ENCODE data around the gene VSIG4. TPM values are rescaled to one million over a fixed set of nuclear protein-coding genes. Genes with fewer than 3 reads are reported as not detected.

VSIG4 gene
- polyA plus RNA-seq, 1 donor from 2014 or later, result not detected

- H3K4me1 Mint-ChIP-seq, result peaks cover 24 to 27% (median 26%) of the 10 kb centered on the region in 3 donors
- no peaks in the 10 kb centered on the region for H3K9me3 Mint-ChIP-seq
- no peak overlapping the region for H3K4me3 Mint-ChIP-seq
- no peak overlapping the region for H3K27ac Mint-ChIP-seq
- peaks cover 1% of the 10 kb centered on the region for H3K27me3 Mint-ChIP-seq
- H3K36me3 Mint-ChIP-seq, result peaks cover 2% of the 10 kb centered on the region
Measured at GRCh38 chrX:66042307-66043077, 2.6 kb upstream of the VSIG4 start.

GRCh38 chrX:66038115-66038514, 1.8 kb downstream of the VSIG4 start:
- Mint-ChIP-seq H3K27me3 (peaks cover 1% of the 10 kb centered on the region), H3K4me1 (no peaks in the 10 kb centered on the region), H3K36me3 (peaks cover 2% of the 10 kb centered on the region), H3K9me3 (no peaks in the 10 kb centered on the region), H3K4me3 (no peak overlapping the region), H3K27ac (no peak overlapping the region)

- Mint-ChIP-seq H3K4me3 (no peak overlapping the region), H3K36me3 (peaks cover 2% of the 10 kb centered on the region), H3K27me3 (peaks cover 1% of the 10 kb centered on the region), H3K4me1 (no peaks in the 10 kb centered on the region), H3K27ac (no peak overlapping the region), H3K9me3 (no peaks in the 10 kb centered on the region)
Measured at GRCh38 chrX:66036231-66036630, 3.6 kb downstream of the VSIG4 start.

- Mint-ChIP-seq H3K27ac (no peak overlapping the region), H3K9me3 (no peaks in the 10 kb centered on the region), H3K27me3 (peaks cover 1% of the 10 kb centered on the region), H3K4me3 (no peak overlapping the region), H3K36me3 (peaks cover 2% of the 10 kb centered on the region), H3K4me1 (no peaks in the 10 kb centered on the region)
Measured at GRCh38 chrX:66035667-66036066, 4.2 kb downstream of the VSIG4 start.

- Mint-ChIP-seq H3K9me3 (peaks cover 0 to 4% (median 0%) of the 10 kb centered on the region in 3 donors), H3K4me1 (peaks cover 0 to 3% (median 2%) of the 10 kb centered on the region in 3 donors), H3K27ac (no peak overlapping the region), H3K27me3 (peaks cover 3% of the 10 kb centered on the region), H3K4me3 (no peak overlapping the region), H3K36me3 (no peaks in the 10 kb centered on the region)
Measured at GRCh38 chrX:66030505-66031317, 9.2 kb downstream of the VSIG4 start.

- no peak overlapping the region for H3K27ac Mint-ChIP-seq
- peaks cover 13 to 17% (median 15%) of the 10 kb centered on the region in 3 donors for H3K4me1 Mint-ChIP-seq
- no peaks in the 10 kb centered on the region for H3K36me3 Mint-ChIP-seq
- peaks cover 3% of the 10 kb centered on the region for H3K27me3 Mint-ChIP-seq
- H3K4me3 Mint-ChIP-seq, result no peak overlapping the region
- H3K9me3 Mint-ChIP-seq, result peaks cover 0 to 4% (median 0%) of the 10 kb centered on the region in 3 donors
Measured at GRCh38 chrX:66028936-66029335, 10.9 kb downstream of the VSIG4 start.

- Mint-ChIP-seq H3K4me3 (peak overlapping the region in 2 of 4 donors; percentile 23 to 80), H3K27me3 (peaks cover 3% of the 10 kb centered on the region), H3K36me3 (peaks cover 4% of the 10 kb centered on the region), H3K4me1 (peaks cover 45 to 50% (median 45%) of the 10 kb centered on the region in 3 donors), H3K9me3 (peaks cover 0 to 4% (median 0%) of the 10 kb centered on the region in 3 donors), H3K27ac (peak overlapping the region in 2 of 3 donors; percentile 3 to 82)
Measured at GRCh38 chrX:66024570-66024969, 15.3 kb downstream of the VSIG4 start.

GRCh38 chrX:66024092-66024467, 15.8 kb downstream of the VSIG4 start:
- Mint-ChIP-seq H3K4me3 (peak overlapping the region in 2 of 4 donors; percentile 55 to 80), H3K27me3 (peaks cover 3% of the 10 kb centered on the region), H3K36me3 (peaks cover 4% of the 10 kb centered on the region), H3K27ac (peak overlapping the region in 2 of 3 donors; percentile 3 to 10), H3K4me1 (peaks cover 49 to 54% (median 50%) of the 10 kb centered on the region in 3 donors), H3K9me3 (peaks cover 0 to 4% (median 0%) of the 10 kb centered on the region in 3 donors)

GRCh38 chrX:66023385-66024091, 16.3 kb downstream of the VSIG4 start:
- Mint-ChIP-seq H3K9me3 (peaks cover 0 to 4% (median 0%) of the 10 kb centered on the region in 3 donors), H3K4me3 (peak overlapping the region in 2 of 4 donors; percentile 55 to 75), H3K4me1 (peaks cover 52 to 60% (median 56%) of the 10 kb centered on the region in 3 donors), H3K36me3 (peaks cover 4% of the 10 kb centered on the region), H3K27ac (peak overlapping the region in 2 of 3 donors; percentile 10 to 71), H3K27me3 (peaks cover 3% of the 10 kb centered on the region)

- peaks cover 3% of the 10 kb centered on the region for H3K27me3 Mint-ChIP-seq
- H3K27ac Mint-ChIP-seq, result peak overlapping the region; percentile 21 to 90 (median 45)
- peaks cover 4% of the 10 kb centered on the region for H3K36me3 Mint-ChIP-seq
- peak overlapping the region in 1 of 4 donors; percentile 59 for H3K4me3 Mint-ChIP-seq
- peaks cover 0 to 4% (median 0%) of the 10 kb centered on the region in 3 donors for H3K9me3 Mint-ChIP-seq
- peaks cover 57 to 66% (median 63%) of the 10 kb centered on the region in 3 donors for H3K4me1 Mint-ChIP-seq
Measured at GRCh38 chrX:66022632-66023384, 17.1 kb downstream of the VSIG4 start.

GRCh38 chrX:66021765-66022631, 17.9 kb downstream of the VSIG4 start:
- peak overlapping the region; percentile 33 to 90 (median 62) for H3K27ac Mint-ChIP-seq
- peaks cover 0 to 4% (median 0%) of the 10 kb centered on the region in 3 donors for H3K9me3 Mint-ChIP-seq
- peaks cover 61 to 74% (median 67%) of the 10 kb centered on the region in 3 donors for H3K4me1 Mint-ChIP-seq
- H3K4me3 Mint-ChIP-seq, result peak overlapping the region in 2 of 4 donors; percentile 32 to 83
- H3K36me3 Mint-ChIP-seq, result peaks cover 4% of the 10 kb centered on the region
- H3K27me3 Mint-ChIP-seq, result peaks cover 3% of the 10 kb centered on the region

- peak overlapping the region in 2 of 4 donors; percentile 32 to 83 for H3K4me3 Mint-ChIP-seq
- H3K36me3 Mint-ChIP-seq, result peaks cover 4% of the 10 kb centered on the region
- H3K27ac Mint-ChIP-seq, result peak overlapping the region; percentile 33 to 98 (median 62)
- H3K4me1 Mint-ChIP-seq, result peaks cover 61 to 80% (median 73%) of the 10 kb centered on the region in 3 donors
- H3K9me3 Mint-ChIP-seq, result peaks cover 0 to under 1% (median 0%) of the 10 kb centered on the region in 3 donors
- no peaks in the 10 kb centered on the region for H3K27me3 Mint-ChIP-seq
Measured at GRCh38 chrX:66021401-66021764, 18.5 kb downstream of the VSIG4 start.

GRCh38 chrX:66020631-66021334, 19.1 kb downstream of the VSIG4 start:
- H3K27me3 Mint-ChIP-seq, result no peaks in the 10 kb centered on the region
- H3K27ac Mint-ChIP-seq, result peak overlapping the region; percentile 33 to 98 (median 62)
- H3K4me1 Mint-ChIP-seq, result peaks cover 64 to 84% (median 77%) of the 10 kb centered on the region in 3 donors
- H3K4me3 Mint-ChIP-seq, result peak overlapping the region; percentile 29 to 83 (median 54)
- H3K36me3 Mint-ChIP-seq, result peaks cover 4% of the 10 kb centered on the region
- no peaks in the 10 kb centered on the region for H3K9me3 Mint-ChIP-seq
